IMR-90 (cell line): Measurements from ENCODE around the gene RPL37.

Experiments used
- BHLHE40 ChIP-seq: fragments of 150-350 bp; IDR thresholded peaks from 2 replicates; pipeline ENCODE4 v1.6.1; 2016; ENCODE audit warnings: mild to moderate bottlenecking, low read depth, low read length
- CEBPB ChIP-seq: IDR thresholded peaks from 2 replicates; pipeline ENCODE4 v1.6.1; 2012; ENCODE audit warnings: low read depth, low read length, improper control_type of control experiment
- MAZ ChIP-seq: IDR thresholded peaks from 2 replicates; pipeline ENCODE4 v1.6.1; 2012; ENCODE audit warnings: low read depth, mild to moderate bottlenecking, low read length, improper control_type of control experiment, moderate library complexity, borderline replicate concordance
- MXI1 ChIP-seq: IDR thresholded peaks from 2 replicates; pipeline ENCODE4 v1.6.1; 2012; ENCODE audit warnings: low read depth, mild to moderate bottlenecking, low read length, moderate library complexity, borderline replicate concordance
- POLR2A ChIP-seq: IDR thresholded peaks from 2 replicates; pipeline ENCODE4 v1.6.1; 2012; ENCODE audit warnings: mild to moderate bottlenecking, low read depth, low read length
- RAD21 ChIP-seq: IDR thresholded peaks from 2 replicates; pipeline ENCODE4 v1.6.1; 2012; ENCODE audit warnings: low read length, improper control_type of control experiment
- RFX5 ChIP-seq: IDR thresholded peaks from 2 replicates; pipeline ENCODE4 v1.8.0; 2012; ENCODE audit warnings: low read depth, mild to moderate bottlenecking, low read length, moderate library complexity
- SMC3 ChIP-seq: fragments of 150-350 bp; IDR thresholded peaks from 2 replicates; pipeline ENCODE4 v1.6.1; 2016; ENCODE audit warnings: low read depth, mild to moderate bottlenecking, antibody characterized with exemption, low read length, moderate library complexity
- TF ChIP-seq, protein P1 (sequence below): conservative IDR thresholded peaks from 2 replicates; pipeline ENCODE4 v1.5.1; 2012; ENCODE audit warnings: mild to moderate bottlenecking, low read depth, low read length, improper control_type of control experiment
- TF ChIP-seq, protein P2 (sequence below): fragments of 150-350 bp; IDR thresholded peaks from 2 replicates; pipeline ENCODE4 v1.6.1; 2017; ENCODE audit warnings: mild to moderate bottlenecking, antibody characterized with exemption, low read length, low read depth
- TF ChIP-seq, protein P3 (sequence below): fragments of 150-350 bp; IDR thresholded peaks from 2 replicates; pipeline ENCODE4 v1.6.1; 2016; ENCODE audit warnings: low read depth, mild to moderate bottlenecking, low read length, moderate library complexity, borderline replicate concordance

DNA sequence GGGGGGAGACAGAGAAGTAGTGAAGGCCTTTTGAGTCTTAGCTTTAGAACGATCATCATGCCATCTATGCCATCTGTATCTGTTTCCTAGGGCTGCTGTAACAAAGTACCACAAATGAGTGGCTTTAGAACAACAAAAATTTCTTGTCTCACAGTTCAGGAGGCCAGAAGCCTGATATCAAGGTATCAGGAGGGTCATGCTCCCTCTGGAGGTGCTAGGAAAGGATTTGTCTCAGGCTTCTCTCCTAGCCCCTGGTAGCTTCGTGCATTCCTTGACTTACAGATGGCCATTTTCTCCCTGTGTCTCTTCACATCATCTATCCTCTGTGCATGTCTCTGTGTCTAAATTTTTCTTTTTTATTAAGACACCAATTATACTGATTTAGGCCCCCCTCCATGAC is 11.3 kb upstream of the RPL37 start:
- TF ChIP-seq, protein P1, sequence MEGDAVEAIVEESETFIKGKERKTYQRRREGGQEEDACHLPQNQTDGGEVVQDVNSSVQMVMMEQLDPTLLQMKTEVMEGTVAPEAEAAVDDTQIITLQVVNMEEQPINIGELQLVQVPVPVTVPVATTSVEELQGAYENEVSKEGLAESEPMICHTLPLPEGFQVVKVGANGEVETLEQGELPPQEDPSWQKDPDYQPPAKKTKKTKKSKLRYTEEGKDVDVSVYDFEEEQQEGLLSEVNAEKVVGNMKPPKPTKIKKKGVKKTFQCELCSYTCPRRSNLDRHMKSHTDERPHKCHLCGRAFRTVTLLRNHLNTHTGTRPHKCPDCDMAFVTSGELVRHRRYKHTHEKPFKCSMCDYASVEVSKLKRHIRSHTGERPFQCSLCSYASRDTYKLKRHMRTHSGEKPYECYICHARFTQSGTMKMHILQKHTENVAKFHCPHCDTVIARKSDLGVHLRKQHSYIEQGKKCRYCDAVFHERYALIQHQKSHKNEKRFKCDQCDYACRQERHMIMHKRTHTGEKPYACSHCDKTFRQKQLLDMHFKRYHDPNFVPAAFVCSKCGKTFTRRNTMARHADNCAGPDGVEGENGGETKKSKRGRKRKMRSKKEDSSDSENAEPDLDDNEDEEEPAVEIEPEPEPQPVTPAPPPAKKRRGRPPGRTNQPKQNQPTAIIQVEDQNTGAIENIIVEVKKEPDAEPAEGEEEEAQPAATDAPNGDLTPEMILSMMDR: no peak
- TF ChIP-seq RFX5: no peak
- no peak for TF ChIP-seq POLR2A
- TF ChIP-seq, protein P2, sequence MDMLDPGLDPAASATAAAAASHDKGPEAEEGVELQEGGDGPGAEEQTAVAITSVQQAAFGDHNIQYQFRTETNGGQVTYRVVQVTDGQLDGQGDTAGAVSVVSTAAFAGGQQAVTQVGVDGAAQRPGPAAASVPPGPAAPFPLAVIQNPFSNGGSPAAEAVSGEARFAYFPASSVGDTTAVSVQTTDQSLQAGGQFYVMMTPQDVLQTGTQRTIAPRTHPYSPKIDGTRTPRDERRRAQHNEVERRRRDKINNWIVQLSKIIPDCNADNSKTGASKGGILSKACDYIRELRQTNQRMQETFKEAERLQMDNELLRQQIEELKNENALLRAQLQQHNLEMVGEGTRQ: no peak
- no peak for TF ChIP-seq BHLHE40
- no peak for TF ChIP-seq SMC3
- TF ChIP-seq, protein P3, sequence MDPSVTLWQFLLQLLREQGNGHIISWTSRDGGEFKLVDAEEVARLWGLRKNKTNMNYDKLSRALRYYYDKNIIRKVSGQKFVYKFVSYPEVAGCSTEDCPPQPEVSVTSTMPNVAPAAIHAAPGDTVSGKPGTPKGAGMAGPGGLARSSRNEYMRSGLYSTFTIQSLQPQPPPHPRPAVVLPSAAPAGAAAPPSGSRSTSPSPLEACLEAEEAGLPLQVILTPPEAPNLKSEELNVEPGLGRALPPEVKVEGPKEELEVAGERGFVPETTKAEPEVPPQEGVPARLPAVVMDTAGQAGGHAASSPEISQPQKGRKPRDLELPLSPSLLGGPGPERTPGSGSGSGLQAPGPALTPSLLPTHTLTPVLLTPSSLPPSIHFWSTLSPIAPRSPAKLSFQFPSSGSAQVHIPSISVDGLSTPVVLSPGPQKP: no peak
- no peak for TF ChIP-seq CEBPB
- TF ChIP-seq MAZ: no peak
- no peak for TF ChIP-seq MXI1
- no peak for TF ChIP-seq RAD21
